Measurements from ENCODE around the gene CCZ1.

GRCh38 chr7:5867060-5867459 is 31.5 kb upstream of the CCZ1 start:
- TF ChIP-seq CTCF (conservative IDR thresholded peaks at IDR 0.05; ENCODE audit: low read depth, low read length) (no peak), EZH2 (IDR thresholded peaks at IDR 0.05; ENCODE audit: low read length, unreplicated experiment) (no peak), EZH2phosphoT487 (IDR thresholded peaks at IDR 0.05; ENCODE audit: borderline replicate concordance, low read length) (no peak)

All from PC-3 (cell line).